ENCODE data around the gene DRGX.

DRGX gene

GRCh38 chr10:49360271-49361177, 35.4 kb downstream of the DRGX start:
- DNase-seq = no peak

GRCh38 chr10:49359349-49360270, 36.3 kb downstream of the DRGX start:
- DNase-seq = no peak

GRCh38 chr10:49357910-49358309, 38.0 kb downstream of the DRGX start:
- no peak for DNase-seq

GRCh38 chr10:49356944-49357343, 38.9 kb downstream of the DRGX start:
- no peak for DNase-seq

- DNase-seq = no peak
Measured at GRCh38 chr10:49356181-49356580, 39.7 kb downstream of the DRGX start.

GRCh38 chr10:49355221-49355620, 40.7 kb downstream of the DRGX start:
- no peak for DNase-seq

GRCh38 chr10:49354593-49354992, 41.3 kb downstream of the DRGX start:
- DNase-seq = no peak

- no peak for DNase-seq
Measured at GRCh38 chr10:49353895-49354566, 41.9 kb downstream of the DRGX start.

GRCh38 chr10:49353026-49353894, 42.6 kb downstream of the DRGX start:
- no peak for DNase-seq

- no peak for DNase-seq
Measured at GRCh38 chr10:49352323-49352722, 43.6 kb downstream of the DRGX start.

- no peak for DNase-seq
Measured at GRCh38 chr10:49351669-49352068, 44.2 kb downstream of the DRGX start.

GRCh38 chr10:49350846-49351532, 44.9 kb downstream of the DRGX start:
- DNase-seq = no peak

GRCh38 chr10:49350138-49350537, 45.8 kb downstream of the DRGX start:
- DNase-seq = no peak

GRCh38 chr10:49349390-49349789, 46.5 kb downstream of the DRGX start:
- no peak for DNase-seq

GRCh38 chr10:49348593-49348992, 47.3 kb downstream of the DRGX start:
- DNase-seq = no peak

- no peak for DNase-seq
Measured at GRCh38 chr10:49347827-49348226, 48.1 kb downstream of the DRGX start.

GRCh38 chr10:49347342-49347741, 48.5 kb downstream of the DRGX start:
- no peak for DNase-seq

- no peak for DNase-seq
Measured at GRCh38 chr10:49344840-49345239, 51.0 kb downstream of the DRGX start.

GRCh38 chr10:49338604-49339003, 57.3 kb downstream of the DRGX start:
- DNase-seq = no peak

GRCh38 chr10:49335364-49335972, 60.4 kb downstream of the DRGX start:
- no peak for DNase-seq

- no peak for DNase-seq
Measured at GRCh38 chr10:49334964-49335363, 60.9 kb downstream of the DRGX start.

All from T1000 (cell line).